GM23338 (cell line): Measurements from ENCODE around the gene RPH3AL. TPM values are rescaled to one million over a fixed set of nuclear protein-coding genes. Genes with fewer than 3 reads are reported as not detected.

Source experiments
- ATAC-seq: fragments of 200-7000 bp; cut with Tn5 transposase; 3 replicates; pipeline ENCODE4 v1.9.1; 2020
- DNase-seq: peaks from one replicate; pipeline ENCODE4 v3.0.0-alpha.2; 2015; ENCODE audit warnings: low spot score
- H2AFZ ChIP-seq: fragments of 200-600 bp; sonication (generic); 2 replicates; pipeline ENCODE4 v1.8.0; 2016; ENCODE audit warnings: antibody characterized with exemption, mild to moderate bottlenecking, moderate library complexity
- H3F3A ChIP-seq: fragments of 200-600 bp; sonication (generic); replicated peaks from 2 replicates; pipeline ENCODE4 v1.8.0; 2017; ENCODE audit warnings: antibody characterized with exemption, mixed run types, low read depth
- H3K27ac ChIP-seq: fragments of 200-600 bp; sonication (generic); 2 replicates; pipeline ENCODE4 v1.6.1; 2016; ENCODE audit warnings: low read depth
- H3K27me3 ChIP-seq: fragments of 200-600 bp; sonication (generic); 2 replicates; pipeline ENCODE4 v1.8.0; 2016; ENCODE audit warnings: mild to moderate bottlenecking, mixed run types, moderate library complexity; ENCODE audit not compliant: insufficient read depth
- H3K36me3 ChIP-seq: fragments of 200-600 bp; sonication (generic); 2 replicates; pipeline ENCODE4 v1.8.0; 2016; ENCODE audit warnings: mild to moderate bottlenecking; ENCODE audit not compliant: insufficient read depth
- H3K4me1 ChIP-seq: fragments of 200-600 bp; sonication (generic); 2 replicates; pipeline ENCODE4 v1.8.0; 2016; ENCODE audit warnings: mild to moderate bottlenecking, moderate library complexity; ENCODE audit not compliant: insufficient read depth
- H3K4me2 ChIP-seq: fragments of 200-600 bp; sonication (generic); 2 replicates; pipeline ENCODE4 v1.7.1; 2017; ENCODE audit warnings: mixed run types
- H3K4me3 ChIP-seq: fragments of 200-600 bp; sonication (generic); 2 replicates; pipeline ENCODE4 v1.6.1; 2016; ENCODE audit warnings: mixed run types
- H3K79me2 ChIP-seq: fragments of 200-600 bp; sonication (generic); replicated peaks from 2 replicates; pipeline ENCODE4 v1.8.0; 2017; ENCODE audit warnings: mild to moderate bottlenecking; ENCODE audit not compliant: insufficient read depth
- H3K9me2 ChIP-seq: fragments of 200-600 bp; sonication (generic); 2 replicates; pipeline ENCODE4 v1.8.0; 2017; ENCODE audit not compliant: insufficient read depth
- H4K20me1 ChIP-seq: fragments of 200-600 bp; sonication (generic); replicated peaks from 2 replicates; pipeline ENCODE4 v1.8.0; 2017; ENCODE audit warnings: mild to moderate bottlenecking; ENCODE audit not compliant: insufficient read depth
- H3K27ac Mint-ChIP-seq: 2 replicates; pipeline ENCODE4 v1.8.0; 2020; ENCODE audit warnings: inconsistent platforms, mild to moderate bottlenecking, moderate library complexity, mixed read lengths
- H3K27me3 Mint-ChIP-seq: 3 replicates; pipeline ENCODE4 v1.8.0; 2022; ENCODE audit warnings: low read depth, mild to moderate bottlenecking, moderate library complexity, mixed read lengths, inconsistent platforms; ENCODE audit not compliant: insufficient read depth, poor library complexity
- H3K36me3 Mint-ChIP-seq: 3 replicates; pipeline ENCODE4 v1.8.0; 2021; ENCODE audit warnings: low read depth, mild to moderate bottlenecking, inconsistent platforms, moderate library complexity, mixed read lengths
- H3K4me1 Mint-ChIP-seq: 3 replicates; pipeline ENCODE4 v1.8.0; 2020; ENCODE audit warnings: mild to moderate bottlenecking, inconsistent platforms, mixed read lengths
- H3K4me3 Mint-ChIP-seq: 3 replicates; pipeline ENCODE4 v1.8.0; 2021; ENCODE audit warnings: moderate library complexity, mild to moderate bottlenecking, inconsistent platforms, mixed read lengths
- H3K9me3 Mint-ChIP-seq: 3 replicates; pipeline ENCODE4 v1.8.0; 2020; ENCODE audit warnings: moderate library complexity, mild to moderate bottlenecking, inconsistent platforms, mixed read lengths
- CREB1 ChIP-seq: fragments of 250-450 bp; sonication (Bioruptor Pico); IDR thresholded peaks from 2 replicates; pipeline ENCODE4 v1.5.0; 2020; ENCODE audit warnings: low read depth, mild to moderate bottlenecking, moderate library complexity
- CTCF ChIP-seq, 2 experiments: fragments of 200-600 bp in 1 of 2; sonication (generic) in 1 of 2; conservative IDR thresholded peaks; 2 replicates each; pipeline versions ENCODE4 v1.5.1 to v1.6.1; 2016 to 2017; ENCODE audit warnings: antibody characterized with exemption in 2 of 2, low read depth in 2 of 2, mild to moderate bottlenecking in 2 of 2, moderate library complexity in 1 of 2
- ETS1 ChIP-seq: IDR thresholded peaks from 2 replicates; pipeline ENCODE4 v1.6.1; 2016; ENCODE audit warnings: antibody characterized with exemption
- EZH2 ChIP-seq: fragments of 200-600 bp; sonication (generic); IDR thresholded peaks from one replicate; pipeline ENCODE4 v1.8.0; 2017; ENCODE audit warnings: antibody characterized with exemption, mild to moderate bottlenecking, low read depth; ENCODE audit not compliant: unreplicated experiment
- EZH2phosphoT487 ChIP-seq: fragments of 200-600 bp; sonication (generic); IDR thresholded peaks from one replicate; pipeline ENCODE4 v1.8.1; 2018; ENCODE audit warnings: antibody characterized with exemption; ENCODE audit not compliant: unreplicated experiment
- JUNB ChIP-seq: IDR thresholded peaks from one replicate; pipeline ENCODE4 v1.6.1; 2016; ENCODE audit warnings: antibody characterized with exemption; ENCODE audit not compliant: unreplicated experiment
- NANOG ChIP-seq: IDR thresholded peaks from 2 replicates; pipeline ENCODE4 v1.6.1; 2016; ENCODE audit warnings: antibody characterized with exemption, borderline replicate concordance
- POLR2AphosphoS5 ChIP-seq: IDR thresholded peaks from 2 replicates; pipeline ENCODE4 v1.6.1; 2016; ENCODE audit warnings: antibody characterized with exemption, low read depth
- REST ChIP-seq: IDR thresholded peaks from one replicate; pipeline ENCODE4 v1.6.1; 2018; ENCODE audit warnings: antibody characterized with exemption; ENCODE audit not compliant: unreplicated experiment
- STAT1 ChIP-seq: IDR thresholded peaks from one replicate; pipeline ENCODE4 v1.6.1; 2016; ENCODE audit warnings: antibody characterized with exemption; ENCODE audit not compliant: unreplicated experiment
- ZNF114 ChIP-seq: fragments of 250-450 bp; sonication (Bioruptor Pico); IDR thresholded peaks from 2 replicates; pipeline ENCODE4 v1.5.0; 2020; ENCODE audit warnings: mild to moderate bottlenecking, moderate library complexity
- ZNF331 ChIP-seq: fragments of 250-450 bp; sonication (Bioruptor Pico); IDR thresholded peaks from 2 replicates; pipeline ENCODE4 v1.5.0; 2020; ENCODE audit warnings: low read depth, mild to moderate bottlenecking, moderate library complexity
- ZNF462 ChIP-seq: fragments of 250-450 bp; sonication (Bioruptor Pico); IDR thresholded peaks from 2 replicates; pipeline ENCODE4 v1.5.0; 2020; ENCODE audit warnings: mild to moderate bottlenecking, moderate library complexity
- polyA plus RNA-seq: library from polyadenylated mRNA; unstranded; fragments of >200 nt; fragmentation: Nextera tagmentation; extraction: Ambion mirVana; gene quantifications from 2 replicates; pipeline ENCODE4 v1.2.1, GENCODE V29; 2016
- total RNA-seq: library from RNA; depleted of rRNA; stranded (reverse); fragments of >200 nt; shearing (Covaris generic); gene quantifications from 2 replicates; pipeline ENCODE4 v1.2.3, GENCODE V29; 2014

The RPH3AL gene
- total and polyA plus RNA-seq, 2 experiments from 2014 or later = 2.7 to 6.3 TPM

- no peaks in the 10 kb centered on the region for H3K9me2 ChIP-seq
- peak; percentile 40; the same call in 1 of the 3 replicates for ATAC-seq
- H3K27me3 ChIP-seq = no peaks in the 10 kb centered on the region
- H3K79me2 ChIP-seq = no peaks in the 10 kb centered on the region
- H3K27ac ChIP-seq = no peak overlapping the region
- H3K36me3 ChIP-seq = no peaks in the 10 kb centered on the region
- H3K4me1 Mint-ChIP-seq = peaks cover 12% of the 10 kb centered on the region
- H3K4me3 ChIP-seq = no peak overlapping the region
- TF ChIP-seq EZH2 (no peak), REST (no peak), ETS1 (no peak), CTCF (conservative IDR thresholded peaks at IDR 0.05; ENCODE audit: low read depth in 2 of 2) (no peak), ZNF331 (CRISPR knock-in tag) (no peak), ZNF462 (CRISPR knock-in tag) (no peak), STAT1 (no peak), ZNF114 (CRISPR knock-in tag) (no peak), EZH2phosphoT487 (no peak), JUNB (no peak), CREB1 (CRISPR knock-in tag) (no peak), POLR2AphosphoS5 (no peak), NANOG (no peak)
- no peak overlapping the region for H3K27ac Mint-ChIP-seq
- H3K27me3 Mint-ChIP-seq = peaks cover 5% of the 10 kb centered on the region
- peaks cover 4% of the 10 kb centered on the region; the same call in 2 of the 3 replicates for H3K36me3 Mint-ChIP-seq
- H3K4me2 ChIP-seq = no peak overlapping the region
- H3F3A ChIP-seq = no peaks in the 10 kb centered on the region
- no peak overlapping the region for H3K4me3 Mint-ChIP-seq
- H3K4me1 ChIP-seq = no peaks in the 10 kb centered on the region
- peaks cover 4% of the 10 kb centered on the region; the same call in 2 of the 3 replicates for H3K9me3 Mint-ChIP-seq
- H4K20me1 ChIP-seq = no peaks in the 10 kb centered on the region
- no peak for DNase-seq
- no peak overlapping the region for H2AFZ ChIP-seq
Observed at GRCh38 chr17:253091-253846, 99.3 kb downstream of the RPH3AL start.
